Esophagus squamous epithelium (tissue), 5 donors: ENCODE data around the gene CADM1. TPM values are rescaled to one million over a fixed set of nuclear protein-coding genes. Genes with fewer than 3 reads are reported as not detected.

ENCODE experiments used
- DNase-seq: peaks from one replicate; lab custom pipeline; 2025; lab: John Stamatoyannopoulos, UW
- H3K27ac ChIP-seq, 4 donors: fragments of 200-600 bp; sonication (generic); one replicate each; pipeline ENCODE4 v1.5.1; 2016 to 2019; ENCODE audit warnings: mild to moderate bottlenecking in 1 of 4
- H3K27me3 ChIP-seq, 4 donors: fragments of 200-600 bp; sonication (generic); 1 replicate in 3 of 4; 2 replicates in 1 of 4; pipeline versions ENCODE4 v1.5.1 to v1.6.0; 2017 to 2021; ENCODE audit warnings: antibody characterized with exemption in 1 of 4
- H3K36me3 ChIP-seq, 3 donors: fragments of 200-600 bp; sonication (generic); one replicate each; pipeline ENCODE4 v1.5.1; 2016 to 2019
- H3K4me1 ChIP-seq, 3 donors: fragments of 200-600 bp; sonication (generic); one replicate each; pipeline ENCODE4 v1.5.1; 2017 to 2019
- H3K4me3 ChIP-seq, 4 donors: fragments of 200-600 bp; sonication (generic); 1 replicate in 3 of 4; 2 replicates in 1 of 4; pipeline ENCODE4 v1.5.1; 2016 to 2019; ENCODE audit warnings: mild to moderate bottlenecking in 2 of 4, moderate library complexity in 1 of 4
- H3K9me3 ChIP-seq, 3 donors: fragments of 200-600 bp; sonication (generic); one replicate each; pipeline ENCODE4 v1.5.1; 2016 to 2019
- POLR2A ChIP-seq, 4 donors: fragments of 450-650 bp; IDR thresholded peaks; one replicate each; pipeline ENCODE4 v1.6.1; 2017; ENCODE audit warnings: antibody characterized with exemption in 4 of 4, mild to moderate bottlenecking in 4 of 4, moderate library complexity in 3 of 4
- WGBS, 2 donors: methylation state at CpG; one replicate each; pipeline ENCODE4 v1.1.5; 2018; 5-methylcytosine and 5-hydroxymethylcytosine counted together
- intact Hi-C: fragments of 100-400 bp; cut with DNase I; formaldehyde crosslinking; loops from one replicate; pipeline ENCODE4 v1.15.0; 2022
- total RNA-seq, 4 donors: library from RNA; depleted of rRNA; stranded (reverse); fragments of >200 nt; gene quantifications; one replicate each; pipeline ENCODE4 v1.1.0, GENCODE V29; 2016
- TF ChIP-seq, protein P1 (sequence below), 6 experiments: fragments of 450-650 bp in 4 of 6; fragments of 200-600 bp in 2 of 6; sonication (generic) in 2 of 6; IDR thresholded peaks; one replicate each; pipeline ENCODE4 v1.5.1; 2016 to 2019; ENCODE audit warnings: antibody characterized with exemption in 6 of 6, mild to moderate bottlenecking in 4 of 6, moderate library complexity in 4 of 6
- donor health status: DM: yes; HTN: yes; CAD: no.

The CADM1 gene
- total RNA-seq, 4 donors from 2014 or later, result 1.7 to 15.1 (median 8.3) TPM

DNA sequence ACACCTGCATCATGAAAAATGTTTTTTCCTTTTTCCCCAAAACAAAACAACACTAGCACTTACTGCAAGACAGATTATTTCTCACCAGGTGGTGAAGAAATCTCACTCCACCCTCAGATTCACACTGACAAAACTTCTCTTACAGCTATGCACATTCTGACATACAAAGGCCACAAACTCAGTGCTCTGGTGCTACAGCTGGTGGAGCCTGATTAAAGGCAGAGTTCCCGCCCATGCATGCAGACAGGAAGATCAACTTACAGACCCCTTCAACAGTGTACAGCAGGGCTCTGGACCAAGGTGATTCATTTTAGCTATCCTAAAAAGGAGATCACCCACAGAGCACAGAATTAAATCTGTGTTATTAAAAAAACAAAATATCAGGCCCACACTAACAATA is 112.6 kb downstream of the CADM1 start:
- Histone ChIP-seq H3K27me3 (no peaks in the 10 kb centered on the region), H3K27ac (no peak overlapping the region), H3K4me3 (no peak overlapping the region), H3K36me3 (no peaks in the 10 kb centered on the region), H3K4me1 (no peaks in the 10 kb centered on the region), H3K9me3 (no peaks in the 10 kb centered on the region)
- TF ChIP-seq POLR2A (IDR thresholded peaks at IDR 0.05), result no peak
- TF ChIP-seq, protein P1, sequence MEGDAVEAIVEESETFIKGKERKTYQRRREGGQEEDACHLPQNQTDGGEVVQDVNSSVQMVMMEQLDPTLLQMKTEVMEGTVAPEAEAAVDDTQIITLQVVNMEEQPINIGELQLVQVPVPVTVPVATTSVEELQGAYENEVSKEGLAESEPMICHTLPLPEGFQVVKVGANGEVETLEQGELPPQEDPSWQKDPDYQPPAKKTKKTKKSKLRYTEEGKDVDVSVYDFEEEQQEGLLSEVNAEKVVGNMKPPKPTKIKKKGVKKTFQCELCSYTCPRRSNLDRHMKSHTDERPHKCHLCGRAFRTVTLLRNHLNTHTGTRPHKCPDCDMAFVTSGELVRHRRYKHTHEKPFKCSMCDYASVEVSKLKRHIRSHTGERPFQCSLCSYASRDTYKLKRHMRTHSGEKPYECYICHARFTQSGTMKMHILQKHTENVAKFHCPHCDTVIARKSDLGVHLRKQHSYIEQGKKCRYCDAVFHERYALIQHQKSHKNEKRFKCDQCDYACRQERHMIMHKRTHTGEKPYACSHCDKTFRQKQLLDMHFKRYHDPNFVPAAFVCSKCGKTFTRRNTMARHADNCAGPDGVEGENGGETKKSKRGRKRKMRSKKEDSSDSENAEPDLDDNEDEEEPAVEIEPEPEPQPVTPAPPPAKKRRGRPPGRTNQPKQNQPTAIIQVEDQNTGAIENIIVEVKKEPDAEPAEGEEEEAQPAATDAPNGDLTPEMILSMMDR (IDR thresholded peaks at IDR 0.05), result no peak
- DNase-seq, result no peak
- 73 to 91% methylated on average over 1 of the region's 1 CpG for WGBS, 2 donors
- intact Hi-C loops, result no loop called here

DNA sequence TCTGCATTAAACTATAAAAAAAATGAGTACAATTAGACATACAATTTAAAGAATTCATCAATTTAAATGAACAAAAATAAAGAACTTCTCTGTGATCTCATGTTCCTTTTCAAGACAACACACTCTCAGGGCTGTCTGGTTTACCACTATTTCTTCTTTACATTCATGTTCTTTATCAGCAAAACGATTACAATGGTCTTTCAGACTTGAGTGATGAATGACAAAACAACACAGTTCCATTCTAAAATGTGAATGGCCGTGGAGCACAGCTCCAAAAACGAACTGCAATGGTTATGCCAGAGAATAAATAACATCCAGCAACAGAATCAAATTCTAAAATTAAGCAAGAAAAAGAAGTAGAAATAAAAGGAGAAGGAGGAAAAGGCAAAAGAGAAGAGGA is 113.1 kb downstream of the CADM1 start:
- H3K4me3 ChIP-seq, result no peak overlapping the region
- TF ChIP-seq, protein P1 (IDR thresholded peaks at IDR 0.05), result no peak
- TF ChIP-seq POLR2A (IDR thresholded peaks at IDR 0.05), result no peak
- 47% methylated on average over 3 of the region's 3 CpGs for WGBS, 2 donors
- no peaks in the 10 kb centered on the region for H3K36me3 ChIP-seq
- H3K27ac ChIP-seq, result no peak overlapping the region
- intact Hi-C loops, result no loop called here
- H3K9me3 ChIP-seq, result no peaks in the 10 kb centered on the region
- DNase-seq, result no peak
- no peaks in the 10 kb centered on the region for H3K27me3 ChIP-seq
- H3K4me1 ChIP-seq, result no peaks in the 10 kb centered on the region

DNA sequence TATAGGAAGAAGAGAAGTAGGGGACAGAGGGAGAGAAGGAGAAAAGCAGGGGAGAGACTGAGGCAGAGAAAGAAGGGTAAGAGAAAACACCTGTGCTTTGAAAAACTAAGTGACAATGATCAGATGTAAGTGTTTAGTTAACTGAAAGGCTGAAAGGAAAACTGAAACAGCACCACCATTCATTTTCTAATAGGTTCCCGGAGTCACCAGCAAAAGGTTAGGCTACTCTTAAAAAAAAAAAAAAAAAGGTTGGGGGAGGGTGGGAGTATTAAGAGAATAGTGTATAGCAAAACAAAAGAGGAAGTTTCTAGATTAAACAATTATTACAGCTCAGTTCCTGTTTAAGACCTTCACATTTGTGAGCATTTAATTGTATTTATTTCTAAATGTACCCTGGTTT is 113.8 kb downstream of the CADM1 start:
- Histone ChIP-seq H3K27me3 (no peaks in the 10 kb centered on the region), H3K36me3 (no peaks in the 10 kb centered on the region), H3K4me1 (no peaks in the 10 kb centered on the region), H3K9me3 (no peaks in the 10 kb centered on the region), H3K27ac (no peak overlapping the region), H3K4me3 (no peak overlapping the region)
- no peak for DNase-seq
- WGBS, 2 donors, result 53 to 61% methylated on average over 1 of the region's 1 CpG
- TF ChIP-seq, protein P1 (IDR thresholded peaks at IDR 0.05), result no peak
- intact Hi-C loops, result no loop called here

DNA sequence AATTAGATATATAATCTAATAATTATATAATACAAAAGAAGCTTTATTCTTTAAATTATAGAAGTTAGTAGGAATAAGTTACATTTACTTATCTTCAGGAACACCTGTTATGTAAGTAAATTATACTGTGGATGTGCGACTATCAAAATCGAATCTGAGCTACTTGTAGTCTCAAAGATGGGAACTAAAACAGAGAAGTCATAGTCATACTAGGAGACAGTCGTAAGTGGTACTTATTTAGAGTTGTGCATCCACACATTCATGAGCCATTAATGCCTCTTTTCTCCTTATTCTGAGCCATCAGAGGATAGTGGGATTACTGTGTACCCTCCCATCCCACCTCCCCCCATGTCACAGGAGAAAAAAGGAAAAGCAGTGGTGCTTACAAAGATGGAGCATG is 114.4 kb downstream of the CADM1 start:
- 68 to 73% methylated on average over 3 of the region's 3 CpGs for WGBS, 2 donors
- TF ChIP-seq POLR2A (IDR thresholded peaks at IDR 0.05), result no peak
- TF ChIP-seq, protein P1 (IDR thresholded peaks at IDR 0.05), result no peak
- intact Hi-C loops, result no loop called here

DNA sequence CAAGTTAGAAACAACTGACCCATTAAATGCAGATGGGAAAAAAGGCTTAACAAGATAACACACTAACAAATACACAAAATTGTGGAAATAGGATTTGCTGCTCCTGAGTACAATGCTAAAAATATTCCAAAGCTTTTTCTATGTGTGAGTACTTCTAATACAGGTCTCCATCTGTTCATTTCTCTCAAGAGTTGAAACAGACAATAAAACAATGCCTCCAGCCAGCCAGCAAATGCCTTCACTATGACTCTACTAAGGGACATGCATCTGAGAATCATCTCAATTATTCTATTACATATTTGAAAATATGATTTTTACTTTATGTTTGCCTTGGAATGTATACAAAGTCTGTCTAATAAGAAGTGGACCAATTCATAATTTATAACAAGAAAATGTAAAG is 119.0 kb downstream of the CADM1 start:
- no peak for TF ChIP-seq POLR2A (IDR thresholded peaks at IDR 0.05)
- TF ChIP-seq, protein P1 (IDR thresholded peaks at IDR 0.05), result no peak
- no peak overlapping the region for H3K4me3 ChIP-seq
- H3K4me1 ChIP-seq, result no peaks in the 10 kb centered on the region
- H3K27ac ChIP-seq, result no peak overlapping the region
- intact Hi-C loops, result no loop called here
- H3K9me3 ChIP-seq, result no peaks in the 10 kb centered on the region
- no peaks in the 10 kb centered on the region for H3K27me3 ChIP-seq
- no peak for DNase-seq
- no peaks in the 10 kb centered on the region for H3K36me3 ChIP-seq

More for the DNA sequence above, 114.4 kb downstream of the CADM1 start:
- no peak overlapping the region for H3K27ac ChIP-seq
- no peaks in the 10 kb centered on the region for H3K9me3 ChIP-seq
- DNase-seq, result no peak
- H3K4me3 ChIP-seq, result no peak overlapping the region
- no peaks in the 10 kb centered on the region for H3K36me3 ChIP-seq
- H3K4me1 ChIP-seq, result no peaks in the 10 kb centered on the region
- no peaks in the 10 kb centered on the region for H3K27me3 ChIP-seq
